PC-9 (cell line): Measurements from ENCODE around the gene GLYAT. TPM values are rescaled to one million over a fixed set of nuclear protein-coding genes. Genes with fewer than 3 reads are reported as not detected.

ENCODE experiments used
- BruUV-seq: library from RNA; stranded (reverse); fragments of 400-500 nt; replicated peaks from 2 replicates; lab custom pipeline; 2021; lab: Mats Ljungman, UMichigan
- CTCF ChIA-PET: fragments of 300-600 bp; sonication (Branson Sonifier 250); formaldehyde crosslinking; loops from one replicate; lab custom pipeline; 2022; ENCODE audit warnings: antibody characterized with exemption; lab: Charles Lee
- POLR2A ChIA-PET: fragments of 300-600 bp; sonication (Branson Sonifier 250); formaldehyde crosslinking; loops from one replicate; lab custom pipeline; 2022; ENCODE audit warnings: antibody characterized with exemption; ENCODE audit not compliant: unreplicated experiment; lab: Charles Lee
- DNase-seq, 2 experiments: peaks; one replicate each; pipeline versions ENCODE4 v3.0.0 to v3.0.0-alpha.2; 2015 to 2022; ENCODE audit warnings: mixed read lengths in 1 of 2
- H2AFZ ChIP-seq: fragments of 200-600 bp; sonication (generic); 2 replicates; pipeline ENCODE4 v1.8.1; 2017; ENCODE audit warnings: antibody characterized with exemption
- H3F3A ChIP-seq: fragments of 200-600 bp; sonication (generic); 2 replicates; pipeline ENCODE4 v1.8.1; 2017; ENCODE audit warnings: antibody characterized with exemption, mild to moderate bottlenecking, low read depth; ENCODE audit not compliant: insufficient read depth
- H3K27ac ChIP-seq: fragments of 200-600 bp; sonication (generic); 2 replicates; pipeline ENCODE4 v1.6.1; 2016; ENCODE audit warnings: mixed run types
- H3K27me3 ChIP-seq: fragments of 200-600 bp; sonication (generic); 2 replicates; pipeline ENCODE4 v1.6.1; 2016; ENCODE audit warnings: low read depth, mixed run types; ENCODE audit not compliant: insufficient read depth
- H3K36me3 ChIP-seq: fragments of 200-600 bp; sonication (generic); 2 replicates; pipeline ENCODE4 v1.6.1; 2016; ENCODE audit warnings: low read depth, mixed run types
- H3K4me1 ChIP-seq: fragments of 200-600 bp; sonication (generic); replicated peaks from 2 replicates; pipeline ENCODE4 v1.6.1; 2016; ENCODE audit warnings: mixed run types; ENCODE audit not compliant: insufficient read depth
- H3K4me2 ChIP-seq: fragments of 200-600 bp; sonication (generic); 2 replicates; pipeline ENCODE4 v1.6.1; 2017; ENCODE audit warnings: mixed run types
- H3K4me3 ChIP-seq: fragments of 200-600 bp; sonication (generic); 2 replicates; pipeline ENCODE4 v1.6.1; 2016; ENCODE audit warnings: mixed run types
- H3K79me2 ChIP-seq: fragments of 200-600 bp; sonication (generic); 2 replicates; pipeline ENCODE4 v1.6.1; 2017; ENCODE audit warnings: low read depth, mixed run types
- H3K9me2 ChIP-seq: fragments of 200-600 bp; sonication (generic); 2 replicates; pipeline ENCODE4 v1.8.1; 2017; ENCODE audit warnings: mild to moderate bottlenecking; ENCODE audit not compliant: insufficient read depth
- H3K9me3 ChIP-seq: fragments of 200-600 bp; sonication (generic); 2 replicates; pipeline ENCODE4 v1.8.1; 2016; ENCODE audit warnings: low read depth; ENCODE audit not compliant: insufficient read depth
- H4K20me1 ChIP-seq: fragments of 200-600 bp; sonication (generic); 2 replicates; pipeline ENCODE4 v1.8.1; 2017; ENCODE audit not compliant: insufficient read depth
- EZH2 ChIP-seq: fragments of 200-600 bp; sonication (generic); IDR thresholded peaks from 2 replicates; pipeline ENCODE4 v1.8.0; 2017; ENCODE audit warnings: antibody characterized with exemption, low read depth
- intact Hi-C: fragments of 100-400 bp; cut with micrococcal nuclease; formaldehyde crosslinking; loops from one replicate; pipeline ENCODE4 v1.10.0; 2022; ENCODE audit not compliant: unreplicated experiment
- total RNA-seq: library from RNA; stranded (reverse); gene quantifications from 2 replicates; pipeline ENCODE4 v1.2.3, GENCODE V29; 2021
- TF ChIP-seq, protein P1 (sequence below): fragments of 200-600 bp; sonication (generic); conservative IDR thresholded peaks from 2 replicates; pipeline ENCODE4 v1.6.1; 2017; ENCODE audit warnings: mixed run types, antibody characterized with exemption, mild to moderate bottlenecking, moderate library complexity

The GLYAT gene
- total RNA-seq, 1 experiment from 2014 or later, result not detected

DNA sequence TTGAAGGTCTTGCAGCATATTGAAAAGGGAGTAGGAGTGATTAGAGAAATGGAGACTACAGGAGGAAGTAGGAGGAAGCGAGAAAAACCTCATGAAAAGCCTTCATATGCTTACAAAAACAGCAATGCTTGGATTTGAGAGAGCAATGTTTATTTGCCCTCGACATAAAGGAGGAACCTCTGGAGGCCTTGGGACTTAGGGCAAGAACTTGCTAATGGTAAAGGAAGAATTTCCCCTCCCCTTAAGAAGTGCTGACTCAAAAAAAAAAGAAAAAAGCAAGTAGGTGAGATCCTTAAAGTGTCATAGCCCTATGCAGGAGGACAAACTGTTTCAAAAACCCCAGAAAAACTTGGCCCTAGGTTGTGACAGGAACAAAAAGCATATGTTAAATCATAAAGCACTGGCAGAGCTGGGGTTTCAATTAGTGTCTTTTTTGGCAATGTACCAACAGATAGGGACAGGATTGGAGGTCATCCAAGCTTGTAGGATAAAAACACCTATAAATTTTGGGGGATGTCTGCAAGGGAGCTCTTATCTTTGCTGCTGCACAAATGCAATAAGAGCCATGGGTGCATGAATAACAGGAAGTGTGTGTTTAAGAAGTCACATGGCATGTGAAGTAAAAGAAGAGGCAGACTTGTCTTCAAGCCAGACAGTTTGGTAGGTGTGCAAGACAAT is 4.9 kb downstream of the GLYAT start:
- no peaks in the 10 kb centered on the region for H3K79me2 ChIP-seq
- H3K4me1 ChIP-seq, result no peaks in the 10 kb centered on the region
- ChIA-PET CTCF (no interaction called here), POLR2A (no interaction called here)
- no TSS peak for BruUV-seq
- TF ChIP-seq EZH2, result no peak
- TF ChIP-seq, protein P1, sequence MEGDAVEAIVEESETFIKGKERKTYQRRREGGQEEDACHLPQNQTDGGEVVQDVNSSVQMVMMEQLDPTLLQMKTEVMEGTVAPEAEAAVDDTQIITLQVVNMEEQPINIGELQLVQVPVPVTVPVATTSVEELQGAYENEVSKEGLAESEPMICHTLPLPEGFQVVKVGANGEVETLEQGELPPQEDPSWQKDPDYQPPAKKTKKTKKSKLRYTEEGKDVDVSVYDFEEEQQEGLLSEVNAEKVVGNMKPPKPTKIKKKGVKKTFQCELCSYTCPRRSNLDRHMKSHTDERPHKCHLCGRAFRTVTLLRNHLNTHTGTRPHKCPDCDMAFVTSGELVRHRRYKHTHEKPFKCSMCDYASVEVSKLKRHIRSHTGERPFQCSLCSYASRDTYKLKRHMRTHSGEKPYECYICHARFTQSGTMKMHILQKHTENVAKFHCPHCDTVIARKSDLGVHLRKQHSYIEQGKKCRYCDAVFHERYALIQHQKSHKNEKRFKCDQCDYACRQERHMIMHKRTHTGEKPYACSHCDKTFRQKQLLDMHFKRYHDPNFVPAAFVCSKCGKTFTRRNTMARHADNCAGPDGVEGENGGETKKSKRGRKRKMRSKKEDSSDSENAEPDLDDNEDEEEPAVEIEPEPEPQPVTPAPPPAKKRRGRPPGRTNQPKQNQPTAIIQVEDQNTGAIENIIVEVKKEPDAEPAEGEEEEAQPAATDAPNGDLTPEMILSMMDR, result no peak
- no peak overlapping the region for H3K4me2 ChIP-seq
- H2AFZ ChIP-seq, result no peak overlapping the region
- H3K27me3 ChIP-seq, result peaks cover under 1% of the 10 kb centered on the region; the same call in 1 of the 2 replicates
- no peaks in the 10 kb centered on the region for H3K36me3 ChIP-seq
- H3K27ac ChIP-seq, result no peak overlapping the region
- H4K20me1 ChIP-seq, result no peaks in the 10 kb centered on the region
- no peaks in the 10 kb centered on the region for H3K9me2 ChIP-seq
- H3K4me3 ChIP-seq, result no peak overlapping the region
- H3K9me3 ChIP-seq, result no peaks in the 10 kb centered on the region
- no peaks in the 10 kb centered on the region for H3F3A ChIP-seq
- intact Hi-C loops, result no loop called here
- no peak for DNase-seq

DNA sequence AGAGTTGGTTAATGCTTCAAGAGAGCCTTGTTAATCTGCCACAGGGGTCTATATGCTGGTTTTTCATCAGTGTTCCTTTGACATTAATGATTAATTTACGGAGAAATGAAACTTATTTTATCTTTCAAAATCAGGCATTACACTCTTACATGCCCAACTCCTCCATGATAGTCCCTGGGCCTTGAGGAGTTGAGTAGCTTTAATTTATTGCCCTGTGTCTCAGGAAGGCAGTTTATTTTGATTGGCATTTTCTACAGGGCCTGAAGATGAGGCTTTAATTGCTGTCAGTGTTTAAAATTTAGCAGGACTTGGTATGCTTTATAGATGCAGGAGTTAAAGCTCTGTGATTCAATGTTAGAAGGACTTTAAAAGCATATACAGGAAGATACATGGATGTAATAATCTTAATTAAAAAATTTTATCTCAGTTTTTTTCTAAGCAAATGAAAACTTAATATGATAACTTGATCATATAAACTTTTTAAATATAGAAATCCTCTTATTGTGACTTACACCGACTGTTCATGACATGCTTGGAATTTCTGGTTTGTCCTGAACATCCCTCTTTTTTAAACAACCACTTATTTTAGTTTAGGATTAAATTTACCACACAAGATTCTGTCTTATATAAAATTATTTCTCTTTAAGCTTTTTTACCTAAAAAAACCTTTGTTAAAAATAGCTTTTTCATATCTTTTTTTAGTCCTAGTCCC is 12.2 kb downstream of the GLYAT start:
- Histone ChIP-seq H3K4me1 (no peaks in the 10 kb centered on the region), H3K79me2 (no peaks in the 10 kb centered on the region), H3K4me3 (no peak overlapping the region), H3K27me3 (no peaks in the 10 kb centered on the region), H2AFZ (no peak overlapping the region), H3K9me2 (no peaks in the 10 kb centered on the region), H4K20me1 (no peaks in the 10 kb centered on the region), H3K36me3 (no peaks in the 10 kb centered on the region), H3K27ac (no peak overlapping the region), H3K9me3 (0 out of 2 replicates have a peak, but pooled peaks cover 3% of the 10 kb centered on the region), H3F3A (no peaks in the 10 kb centered on the region), H3K4me2 (no peak overlapping the region)
- no peak for DNase-seq
- no TSS peak for BruUV-seq
- POLR2A ChIA-PET, result no interaction called here
- intact Hi-C loops, result no loop called here
- CTCF ChIA-PET, result no interaction called here
- no peak for TF ChIP-seq EZH2
- TF ChIP-seq, protein P1, result no peak

DNA sequence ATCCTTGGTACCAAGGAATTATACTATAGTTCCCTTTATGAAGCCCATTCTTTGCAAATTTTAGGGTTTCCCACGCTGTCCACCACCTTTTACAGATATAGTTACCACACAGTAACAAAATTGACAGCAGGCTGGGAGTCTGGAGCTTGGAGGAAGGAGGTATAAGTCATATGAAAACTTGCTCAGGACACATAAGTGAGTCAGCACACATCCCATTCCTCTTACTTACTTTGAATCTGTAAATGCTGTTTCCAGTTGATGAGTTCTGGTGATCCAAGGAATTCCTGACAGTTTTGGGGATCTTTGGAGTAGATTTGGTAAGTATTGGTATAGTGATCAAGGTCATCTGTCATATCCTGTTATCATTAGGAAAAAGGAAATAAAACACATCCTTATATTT is 19.2 kb downstream of the GLYAT start:
- no peaks in the 10 kb centered on the region for H3K4me1 ChIP-seq
- no peak overlapping the region for H3K4me3 ChIP-seq
- no peaks in the 10 kb centered on the region for H3K36me3 ChIP-seq
- no peak overlapping the region for H2AFZ ChIP-seq
- no peak for TF ChIP-seq EZH2
- TF ChIP-seq, protein P1, result no peak
- ChIA-PET POLR2A (no interaction called here), CTCF (no interaction called here)
- no peaks in the 10 kb centered on the region for H3K79me2 ChIP-seq
- no peak for DNase-seq
- no peak overlapping the region for H3K27ac ChIP-seq
- no peak overlapping the region for H3K4me2 ChIP-seq
- H3K9me3 ChIP-seq, result no peaks in the 10 kb centered on the region
- no peaks in the 10 kb centered on the region for H4K20me1 ChIP-seq
- H3K9me2 ChIP-seq, result no peaks in the 10 kb centered on the region
- no TSS peak for BruUV-seq
- H3K27me3 ChIP-seq, result no peaks in the 10 kb centered on the region
- intact Hi-C loops, result no loop called here
- no peaks in the 10 kb centered on the region for H3F3A ChIP-seq
